GM19351 (cell line): ENCODE data around the gene MAPKAPK3.

Source experiments
- ATAC-seq: cut with Tn5 transposase; IDR thresholded peaks from one replicate; pipeline ENCODE4 v1.9.1; 2021; ENCODE audit warnings: mild to moderate bottlenecking, moderate library complexity; ENCODE audit not compliant: unreplicated experiment

Gene MAPKAPK3

GRCh38 chr3:50625231-50626182 lies 8.6 kb downstream of the MAPKAPK3 start:
- no peak for ATAC-seq

- no peak for ATAC-seq
These were observed 9.4 kb downstream of the MAPKAPK3 start for GRCh38 chr3:50626401-50626800.

- ATAC-seq, result no peak
These were observed 10.6 kb downstream of the MAPKAPK3 start for GRCh38 chr3:50627407-50628051.

GRCh38 chr3:50628601-50629000 lies 11.7 kb downstream of the MAPKAPK3 start:
- no peak for ATAC-seq

GRCh38 chr3:50630394-50630793 lies 13.4 kb downstream of the MAPKAPK3 start:
- no peak for ATAC-seq

GRCh38 chr3:50630877-50631276 lies 13.9 kb downstream of the MAPKAPK3 start:
- no peak for ATAC-seq

GRCh38 chr3:50632450-50632849 lies 15.5 kb downstream of the MAPKAPK3 start:
- no peak for ATAC-seq

- no peak for ATAC-seq
These were observed 16.4 kb downstream of the MAPKAPK3 start for GRCh38 chr3:50633230-50633790.

GRCh38 chr3:50635066-50635465 lies 18.1 kb downstream of the MAPKAPK3 start:
- no peak for ATAC-seq

GRCh38 chr3:50637011-50637410 lies 20.1 kb downstream of the MAPKAPK3 start:
- ATAC-seq, result no peak

- ATAC-seq, result no peak
These were observed 21.0 kb downstream of the MAPKAPK3 start for GRCh38 chr3:50637945-50638344.

- no peak for ATAC-seq
These were observed 22.1 kb downstream of the MAPKAPK3 start for GRCh38 chr3:50639055-50639494.

GRCh38 chr3:50642382-50642781 lies 25.4 kb downstream of the MAPKAPK3 start:
- ATAC-seq, result no peak

- ATAC-seq, result no peak
These were observed 27.6 kb downstream of the MAPKAPK3 start for GRCh38 chr3:50644561-50644960.

- ATAC-seq, result no peak
These were observed 28.4 kb downstream of the MAPKAPK3 start for GRCh38 chr3:50645378-50645777.

GRCh38 chr3:50648313-50648712 lies 31.4 kb downstream of the MAPKAPK3 start:
- ATAC-seq, result no peak

GRCh38 chr3:50648944-50649343 lies 32.0 kb downstream of the MAPKAPK3 start:
- no peak for ATAC-seq

GRCh38 chr3:50649451-50649931 lies 32.5 kb downstream of the MAPKAPK3 start:
- no peak for ATAC-seq

GRCh38 chr3:50650018-50650417 lies 33.1 kb downstream of the MAPKAPK3 start:
- ATAC-seq, result no peak

- ATAC-seq, result no peak
These were observed 34.5 kb downstream of the MAPKAPK3 start for GRCh38 chr3:50651445-50651844.

GRCh38 chr3:50651920-50652529 lies 35.1 kb downstream of the MAPKAPK3 start:
- no peak for ATAC-seq
